ENCODE results near the gene MAP3K8. TPM values are rescaled to one million over a fixed set of nuclear protein-coding genes. Genes with fewer than 3 reads are reported as not detected.
"Not testable (repeated sequence)": the region's sequence is repeated elsewhere in the genome, so short reads cannot be mapped to it uniquely, and the experiment has no call there.

The MAP3K8 gene
- total RNA-seq, 4 donors from 2014 or later = 18.4 to 63.8 (median 28.5) TPM

DNA sequence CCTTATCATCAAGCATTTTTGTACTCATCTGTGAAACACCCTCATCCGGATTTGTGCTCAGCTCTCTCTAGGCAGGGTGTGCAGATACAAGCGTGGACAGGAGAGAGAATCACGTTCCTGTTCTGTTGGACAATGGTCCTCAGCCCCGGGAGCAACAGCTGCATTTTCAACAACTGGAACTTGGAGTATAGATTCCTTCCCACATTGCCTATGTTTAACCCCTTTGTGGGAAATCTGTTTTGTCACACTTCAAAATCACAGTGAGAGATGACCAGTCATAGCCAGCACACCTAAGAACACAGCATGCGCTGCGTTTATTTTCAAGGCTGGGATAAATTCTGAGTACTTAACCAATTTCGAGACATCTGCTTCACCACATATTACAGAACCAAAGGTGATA is 32.5 kb downstream of the MAP3K8 start:
- TF ChIP-seq EP300 (IDR thresholded peaks at IDR 0.05) (no peak), POLR2A (IDR thresholded peaks at IDR 0.05) (no peak), POLR2AphosphoS5 (IDR thresholded peaks at IDR 0.05) (no peak)
- TF ChIP-seq, protein P1, sequence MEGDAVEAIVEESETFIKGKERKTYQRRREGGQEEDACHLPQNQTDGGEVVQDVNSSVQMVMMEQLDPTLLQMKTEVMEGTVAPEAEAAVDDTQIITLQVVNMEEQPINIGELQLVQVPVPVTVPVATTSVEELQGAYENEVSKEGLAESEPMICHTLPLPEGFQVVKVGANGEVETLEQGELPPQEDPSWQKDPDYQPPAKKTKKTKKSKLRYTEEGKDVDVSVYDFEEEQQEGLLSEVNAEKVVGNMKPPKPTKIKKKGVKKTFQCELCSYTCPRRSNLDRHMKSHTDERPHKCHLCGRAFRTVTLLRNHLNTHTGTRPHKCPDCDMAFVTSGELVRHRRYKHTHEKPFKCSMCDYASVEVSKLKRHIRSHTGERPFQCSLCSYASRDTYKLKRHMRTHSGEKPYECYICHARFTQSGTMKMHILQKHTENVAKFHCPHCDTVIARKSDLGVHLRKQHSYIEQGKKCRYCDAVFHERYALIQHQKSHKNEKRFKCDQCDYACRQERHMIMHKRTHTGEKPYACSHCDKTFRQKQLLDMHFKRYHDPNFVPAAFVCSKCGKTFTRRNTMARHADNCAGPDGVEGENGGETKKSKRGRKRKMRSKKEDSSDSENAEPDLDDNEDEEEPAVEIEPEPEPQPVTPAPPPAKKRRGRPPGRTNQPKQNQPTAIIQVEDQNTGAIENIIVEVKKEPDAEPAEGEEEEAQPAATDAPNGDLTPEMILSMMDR (IDR thresholded peaks at IDR 0.05) = no peak
- no peak for ATAC-seq
- Histone ChIP-seq H3K9me3 (no peaks in the 10 kb centered on the region), H3K27ac (no peak overlapping the region), H3K4me1 (peaks cover 0 to 15% (median 0%) of the 10 kb centered on the region in 3 donors), H3K36me3 (peaks cover 0 to 13% of the 10 kb centered on the region in 2 donors), H3K27me3 (no peaks in the 10 kb centered on the region), H3K4me3 (no peak overlapping the region)
- 84 to 91% methylated on average over 4 to 5 of the region's 7 CpGs for WGBS, 2 donors (ENCODE audit: low coverage in 1 of 2)

DNA sequence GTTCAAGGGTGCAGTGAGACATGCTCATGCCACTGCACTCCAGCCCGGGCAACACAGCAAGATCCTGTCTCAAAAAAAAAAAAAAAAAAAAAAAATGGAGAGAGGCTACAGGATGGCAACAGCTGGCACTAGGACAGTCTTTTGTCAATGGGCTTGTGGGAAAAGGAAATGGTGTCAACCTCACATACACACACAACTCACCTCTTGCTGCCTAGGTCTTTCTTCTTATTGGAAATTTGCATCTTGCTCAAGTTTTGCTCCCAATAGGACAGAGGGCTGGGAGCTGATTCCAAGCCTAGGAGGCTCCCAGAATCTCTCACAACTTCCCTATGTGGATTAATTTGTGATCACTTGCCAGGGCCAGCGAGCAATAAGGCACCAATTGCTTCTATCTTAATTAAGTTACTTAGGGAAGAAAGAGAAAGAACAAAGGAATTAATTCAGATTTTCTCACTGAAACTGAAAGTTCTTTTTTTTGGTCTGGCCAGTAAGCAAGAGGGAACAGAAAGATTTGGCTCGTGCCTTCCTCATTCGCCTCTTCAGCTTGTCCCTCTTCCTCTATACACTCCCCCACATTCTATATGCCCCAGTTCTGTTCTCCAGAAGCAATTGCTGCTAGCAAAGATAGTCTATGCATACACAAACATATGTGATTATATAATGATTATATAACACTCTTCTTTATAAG is 33.8 kb downstream of the MAP3K8 start:
- ATAC-seq = no peak
- Histone ChIP-seq H3K4me1 (peaks cover 0 to 8% (median 0%) of the 10 kb centered on the region in 3 donors), H3K27me3 (no peaks in the 10 kb centered on the region), H3K9me3 (no peaks in the 10 kb centered on the region), H3K4me3 (no peak overlapping the region), H3K27ac (no peak overlapping the region), H3K36me3 (no peaks in the 10 kb centered on the region)
- TF ChIP-seq POLR2A (IDR thresholded peaks at IDR 0.05) (no peak), EP300 (IDR thresholded peaks at IDR 0.05) (no peak), POLR2AphosphoS5 (IDR thresholded peaks at IDR 0.05) (no peak)
- TF ChIP-seq, protein P1 (IDR thresholded peaks at IDR 0.05) = no peak
- WGBS, 2 donors (ENCODE audit: low coverage in 1 of 2) = 67 to 77% methylated on average over 2 to 4 of the region's 4 CpGs

DNA sequence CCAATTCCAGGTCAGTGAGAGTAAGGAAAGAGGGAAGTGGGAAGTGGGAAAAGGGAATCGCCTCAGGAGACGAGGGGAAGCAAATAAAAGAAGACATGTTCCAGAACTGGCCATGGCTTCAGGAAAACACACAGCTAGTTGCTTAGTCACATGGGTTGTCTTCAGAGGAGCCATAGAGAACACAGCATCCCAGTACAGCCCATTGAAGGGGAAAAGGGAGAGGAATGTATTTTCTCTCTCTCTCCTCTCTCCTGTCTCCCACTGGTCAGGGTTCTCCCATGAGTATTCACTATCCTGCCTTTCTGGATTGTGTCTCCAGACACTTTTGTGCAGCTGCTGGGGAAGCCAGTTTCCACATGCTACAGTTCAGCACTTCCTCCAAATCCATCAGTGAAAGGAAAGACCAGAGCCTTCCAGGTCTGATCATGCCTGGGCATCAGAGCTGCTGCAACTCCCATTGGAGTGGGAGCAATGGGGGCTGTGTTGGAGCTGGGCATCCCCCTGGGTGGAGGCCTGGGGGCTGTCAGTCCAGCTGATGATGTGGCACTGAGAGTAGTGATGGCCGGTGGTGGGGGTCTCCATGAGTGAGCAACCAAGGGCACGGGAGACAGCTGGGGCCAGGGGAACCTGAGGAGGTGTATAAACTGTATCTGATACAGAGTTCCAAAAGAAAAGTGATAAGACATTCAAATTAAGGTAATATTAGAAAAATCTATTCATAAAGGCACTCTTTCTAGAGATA is 38.6 kb downstream of the MAP3K8 start:
- no peak overlapping the region for H3K27ac ChIP-seq
- H3K9me3 ChIP-seq = no peaks in the 10 kb centered on the region
- H3K4me1 ChIP-seq = no peaks in the 10 kb centered on the region
- TF ChIP-seq EP300 (IDR thresholded peaks at IDR 0.05) (no peak), POLR2A (IDR thresholded peaks at IDR 0.05) (no peak), POLR2AphosphoS5 (IDR thresholded peaks at IDR 0.05) (no peak)
- TF ChIP-seq, protein P1 (IDR thresholded peaks at IDR 0.05) = no peak
- no peak for ATAC-seq
- H3K4me3 ChIP-seq = no peak overlapping the region
- H3K27me3 ChIP-seq = no peaks in the 10 kb centered on the region
- WGBS, 2 donors (ENCODE audit: low coverage in 1 of 2) = 80 to 92% methylated on average over 3 to 4 of the region's 4 CpGs
- no peaks in the 10 kb centered on the region for H3K36me3 ChIP-seq

DNA sequence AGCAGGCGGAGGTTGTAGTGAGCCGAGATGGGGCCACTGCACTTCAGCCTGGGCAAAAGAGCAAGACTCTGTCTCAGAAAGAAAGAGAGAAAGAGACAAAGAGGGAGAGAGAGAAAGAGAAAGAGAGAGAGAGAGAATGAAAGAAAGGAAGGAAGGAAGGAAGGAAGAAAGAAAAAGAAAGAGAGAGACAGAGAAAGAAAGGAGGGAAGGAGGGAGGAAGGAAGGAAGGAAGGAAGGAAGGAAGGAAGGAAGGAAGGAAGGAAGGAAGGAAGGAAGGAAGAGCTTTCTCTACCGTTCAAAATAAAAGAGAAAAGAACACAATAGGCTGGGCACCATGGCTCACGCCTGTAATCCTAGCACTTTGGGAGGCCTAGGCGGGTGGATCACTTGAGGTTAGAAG is 41.5 kb downstream of the MAP3K8 start:
- not testable (repeated sequence) for H3K4me1 ChIP-seq, H3K27ac ChIP-seq, H3K4me3 ChIP-seq, H3K36me3 ChIP-seq, H3K27me3 ChIP-seq, H3K9me3 ChIP-seq, ATAC-seq
- WGBS, 2 donors (ENCODE audit: low coverage in 1 of 2) = 67 to 79% methylated on average over 5 of the region's 5 CpGs

DNA sequence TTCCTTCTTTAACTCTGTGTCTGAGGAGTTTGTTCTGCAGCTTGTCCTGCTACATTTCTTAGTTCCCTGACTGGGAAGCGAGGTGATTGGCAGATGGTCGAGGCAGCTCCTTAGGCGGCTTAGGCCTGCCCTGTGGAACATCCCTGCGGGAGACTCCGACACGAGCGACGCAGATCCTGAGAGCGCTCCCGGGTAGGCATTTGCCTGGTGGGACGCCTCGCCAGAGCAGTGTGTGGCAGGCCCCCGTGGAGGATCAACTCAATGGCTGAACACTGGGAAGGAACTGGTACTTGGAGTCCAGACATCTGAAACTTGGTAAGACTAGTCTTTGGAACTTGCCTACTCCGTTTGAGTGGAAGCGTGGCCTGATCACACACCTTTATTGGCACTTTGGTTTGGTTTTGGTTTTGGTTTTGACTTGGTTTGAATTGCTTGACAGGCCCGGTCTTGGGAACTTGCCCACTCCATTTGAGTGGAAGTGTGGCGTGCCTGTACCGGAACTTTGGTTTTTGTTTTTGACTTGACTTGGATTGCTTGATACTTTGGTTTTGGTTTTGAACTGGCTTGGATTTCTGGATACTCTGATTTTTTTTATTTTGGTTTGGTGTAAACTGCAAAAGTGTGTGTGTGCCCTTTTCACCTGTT is 42.6 kb downstream of the MAP3K8 start:
- TF ChIP-seq POLR2AphosphoS5 (IDR thresholded peaks at IDR 0.05) = no peak
- TF ChIP-seq, protein P1 (IDR thresholded peaks at IDR 0.05) = no peak
- no peak for TF ChIP-seq EP300 (IDR thresholded peaks at IDR 0.05)
- no peak for TF ChIP-seq POLR2A (IDR thresholded peaks at IDR 0.05)
- H3K9me3 ChIP-seq = no peaks in the 10 kb centered on the region
- no peak overlapping the region for H3K4me3 ChIP-seq
- no peaks in the 10 kb centered on the region for H3K27me3 ChIP-seq
- no peaks in the 10 kb centered on the region for H3K36me3 ChIP-seq
- no peak for ATAC-seq
- 93 to 97% methylated on average over 4 to 5 of the region's 18 CpGs for WGBS, 2 donors (ENCODE audit: low coverage in 1 of 2)
- H3K27ac ChIP-seq = no peak overlapping the region
- no peaks in the 10 kb centered on the region for H3K4me1 ChIP-seq

DNA sequence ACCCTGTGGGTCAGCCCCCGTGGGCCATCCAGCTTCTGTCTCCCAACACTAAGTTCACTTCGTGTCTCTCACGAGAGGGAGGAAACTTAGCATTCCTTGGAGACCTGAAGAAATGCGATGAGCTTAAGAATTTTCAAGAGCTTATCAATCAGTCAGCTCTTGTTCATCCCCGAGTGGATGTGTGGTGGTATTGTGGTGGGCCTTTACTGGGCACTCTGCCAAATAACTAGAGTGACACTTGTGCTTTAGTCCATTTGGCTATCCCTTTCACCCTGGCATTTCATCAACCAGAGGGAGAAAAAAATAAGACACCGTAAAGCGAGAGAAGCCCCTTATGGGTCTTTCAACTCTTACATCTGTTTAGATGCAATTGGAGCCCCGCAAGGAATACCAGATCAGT is 45.5 kb downstream of the MAP3K8 start:
- H3K36me3 ChIP-seq, H3K27ac ChIP-seq, H3K4me1 ChIP-seq, H3K27me3 ChIP-seq, ATAC-seq, H3K9me3 ChIP-seq, H3K4me3 ChIP-seq: not testable (repeated sequence)
- WGBS, 2 donors (ENCODE audit: low coverage in 1 of 2) = 77% methylated on average over 5 to 7 of the region's 8 CpGs

Measured in gastroesophageal sphincter (tissue), 4 donors.